Colonic mucosa (tissue), 4 donors: ENCODE results near the gene TRIM63. TPM values are rescaled to one million over a fixed set of nuclear protein-coding genes. Genes with fewer than 3 reads are reported as not detected.
A peak's percentile ranks its signal among the peaks of the same experiment; 100 is the strongest.

Experiments used
- DNase-seq: peaks from one replicate; pipeline ENCODE4 v3.0.0-alpha.2; 2020
- H3K27ac ChIP-seq: fragments of 200-600 bp; one replicate; pipeline ENCODE4 v1.8.0; 2021
- H3K27me3 ChIP-seq: fragments of 200-600 bp; one replicate; pipeline ENCODE4 v1.8.0; 2021
- H3K36me3 ChIP-seq: fragments of 200-600 bp; one replicate; pipeline ENCODE4 v1.8.0; 2021
- H3K4me1 ChIP-seq: fragments of 200-600 bp; one replicate; pipeline ENCODE4 v1.8.0; 2021; ENCODE audit warnings: mild to moderate bottlenecking
- H3K4me3 ChIP-seq: fragments of 200-600 bp; one replicate; pipeline ENCODE4 v1.8.0; 2021
- H3K9ac ChIP-seq, 2 donors: one replicate each; pipeline ENCODE4 v1.7.0; 2013; ENCODE audit warnings: control low read depth in 2 of 2, low read depth in 2 of 2, low read length in 2 of 2
- H3K9me3 ChIP-seq: fragments of 200-600 bp; one replicate; pipeline ENCODE4 v1.8.0; 2021
- intact Hi-C: fragments of 100-400 bp; cut with DNase I; formaldehyde crosslinking; loops from one replicate; pipeline ENCODE4 v1.14.1; 2022
- total RNA-seq, 2 donors: library from RNA; stranded (reverse); fragmentation: NEBNext Ultra II Directional in 1 of 2; extraction: Animal tissue kit (Norgen Biotek cat#: 25700) in 1 of 2; gene quantifications; one replicate each; pipeline ENCODE4 v1.2.1, GENCODE V29; 2021
- TF ChIP-seq, protein P1 (sequence below): fragments of 200-600 bp; IDR thresholded peaks from one replicate; pipeline ENCODE4 v1.8.0; 2022; ENCODE audit warnings: antibody characterized with exemption, mild to moderate bottlenecking
- donor health status: healthy.
- donor health status: DM: no; HTN: no; CAD: no.
- donor health status: DM: no; HTN: no; CAD: no.

Gene TRIM63
- total RNA-seq, 2 donors from 2014 or later, result 0.15 TPM; not detected in 1

DNA sequence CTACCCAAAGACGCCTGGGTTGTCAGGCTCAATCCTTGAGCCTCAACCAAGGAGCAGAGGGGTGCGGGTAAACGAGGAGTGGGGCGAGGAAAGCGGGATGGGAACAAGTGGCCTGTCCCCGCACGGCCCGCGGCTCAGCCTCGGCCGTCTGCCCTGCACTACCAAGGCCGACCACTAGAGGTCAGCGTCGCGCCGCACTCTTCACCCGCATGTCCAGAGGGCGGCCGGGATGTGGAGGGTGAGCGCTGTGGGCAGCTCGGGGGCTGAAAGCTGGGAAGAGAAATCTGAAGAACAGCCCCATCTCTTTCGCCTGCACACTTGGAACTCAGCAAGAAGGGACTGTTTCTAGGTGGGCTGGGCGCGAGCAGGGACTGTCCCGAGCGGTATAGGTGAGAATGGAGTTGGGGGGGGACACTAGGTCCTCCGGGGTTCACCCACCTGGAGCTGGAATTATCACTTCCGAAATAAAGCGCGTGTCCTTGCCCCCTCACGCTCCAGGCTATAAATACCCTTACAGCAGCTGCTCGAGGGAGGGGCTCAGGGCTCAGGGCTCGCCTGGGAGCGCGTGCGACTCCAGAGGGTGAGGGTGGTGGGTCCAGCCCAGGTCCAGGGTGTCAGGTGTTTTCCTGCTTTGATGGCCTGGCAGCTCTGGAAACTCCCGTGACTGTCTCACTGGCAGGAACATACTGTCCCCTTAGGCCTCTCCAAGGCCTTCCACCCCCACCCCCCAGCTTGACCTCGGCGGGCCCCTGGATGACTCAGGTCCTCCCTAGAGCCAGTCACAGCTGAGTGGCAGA is 31.3 kb downstream of the TRIM63 start:
- TF ChIP-seq, protein P1, sequence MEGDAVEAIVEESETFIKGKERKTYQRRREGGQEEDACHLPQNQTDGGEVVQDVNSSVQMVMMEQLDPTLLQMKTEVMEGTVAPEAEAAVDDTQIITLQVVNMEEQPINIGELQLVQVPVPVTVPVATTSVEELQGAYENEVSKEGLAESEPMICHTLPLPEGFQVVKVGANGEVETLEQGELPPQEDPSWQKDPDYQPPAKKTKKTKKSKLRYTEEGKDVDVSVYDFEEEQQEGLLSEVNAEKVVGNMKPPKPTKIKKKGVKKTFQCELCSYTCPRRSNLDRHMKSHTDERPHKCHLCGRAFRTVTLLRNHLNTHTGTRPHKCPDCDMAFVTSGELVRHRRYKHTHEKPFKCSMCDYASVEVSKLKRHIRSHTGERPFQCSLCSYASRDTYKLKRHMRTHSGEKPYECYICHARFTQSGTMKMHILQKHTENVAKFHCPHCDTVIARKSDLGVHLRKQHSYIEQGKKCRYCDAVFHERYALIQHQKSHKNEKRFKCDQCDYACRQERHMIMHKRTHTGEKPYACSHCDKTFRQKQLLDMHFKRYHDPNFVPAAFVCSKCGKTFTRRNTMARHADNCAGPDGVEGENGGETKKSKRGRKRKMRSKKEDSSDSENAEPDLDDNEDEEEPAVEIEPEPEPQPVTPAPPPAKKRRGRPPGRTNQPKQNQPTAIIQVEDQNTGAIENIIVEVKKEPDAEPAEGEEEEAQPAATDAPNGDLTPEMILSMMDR, result peak; percentile 100
- DNase-seq, result peak; percentile 89
- peak overlapping the region; percentile 45 for H3K27ac ChIP-seq
- peak overlapping the region; percentile 82 to 92 for H3K9ac ChIP-seq
- H3K4me3 ChIP-seq, result peak overlapping the region; percentile 77
- H3K4me1 ChIP-seq, result peaks cover 3% of the 10 kb centered on the region
- H3K9me3 ChIP-seq, result no peaks in the 10 kb centered on the region
- H3K36me3 ChIP-seq, result no peaks in the 10 kb centered on the region
- H3K27me3 ChIP-seq, result no peaks in the 10 kb centered on the region
- intact Hi-C loops, result loop anchor here (5.0 kb wide), 2 partner anchors 66 to 111 kb away; no protein-coding TSS in a partner anchor

- TF ChIP-seq, protein P1, result no peak
- Histone ChIP-seq H3K9ac (peak overlapping the region; percentile 82 to 92), H3K4me3 (peak overlapping the region; percentile 77), H3K4me1 (peaks cover 3% of the 10 kb centered on the region), H3K27me3 (no peaks in the 10 kb centered on the region), H3K27ac (peak overlapping the region; percentile 45), H3K36me3 (no peaks in the 10 kb centered on the region), H3K9me3 (no peaks in the 10 kb centered on the region)
- intact Hi-C loops, result loop anchor here (5.0 kb wide), 2 partner anchors 67 to 112 kb away; no protein-coding TSS in a partner anchor
- peak; percentile 98 for DNase-seq
These were observed 32.0 kb downstream of the TRIM63 start for GRCh38 chr1:26035203-26035958.

GRCh38 chr1:26034504-26035202 is 32.8 kb downstream of the TRIM63 start:
- H3K4me3 ChIP-seq, result peak overlapping the region; percentile 77
- TF ChIP-seq, protein P1, result no peak
- no peaks in the 10 kb centered on the region for H3K9me3 ChIP-seq
- no peaks in the 10 kb centered on the region for H3K36me3 ChIP-seq
- peaks cover 3% of the 10 kb centered on the region for H3K4me1 ChIP-seq
- H3K9ac ChIP-seq, result peak overlapping the region; percentile 13 to 82
- DNase-seq, result no peak
- H3K27me3 ChIP-seq, result no peaks in the 10 kb centered on the region
- intact Hi-C loops, result loop anchor here (5.0 kb wide), 2 partner anchors 68 to 113 kb away; no protein-coding TSS in a partner anchor
- no peak overlapping the region for H3K27ac ChIP-seq

GRCh38 chr1:26032656-26033357 is 34.6 kb downstream of the TRIM63 start:
- Histone ChIP-seq H3K9ac (no peak overlapping the region), H3K27ac (no peak overlapping the region), H3K9me3 (no peaks in the 10 kb centered on the region), H3K36me3 (no peaks in the 10 kb centered on the region), H3K27me3 (no peaks in the 10 kb centered on the region), H3K4me3 (no peak overlapping the region), H3K4me1 (peaks cover 3% of the 10 kb centered on the region)
- intact Hi-C loops, result no loop called here
- TF ChIP-seq, protein P1, result no peak
- no peak for DNase-seq
